ENCODE data around the gene AIFM2.
A peak's percentile ranks its signal among the peaks of the same experiment; 100 is the strongest.
"Not testable (repeated sequence)": the region's sequence is repeated elsewhere in the genome, so short reads cannot be mapped to it uniquely, and the experiment has no call there.

The AIFM2 gene

DNA sequence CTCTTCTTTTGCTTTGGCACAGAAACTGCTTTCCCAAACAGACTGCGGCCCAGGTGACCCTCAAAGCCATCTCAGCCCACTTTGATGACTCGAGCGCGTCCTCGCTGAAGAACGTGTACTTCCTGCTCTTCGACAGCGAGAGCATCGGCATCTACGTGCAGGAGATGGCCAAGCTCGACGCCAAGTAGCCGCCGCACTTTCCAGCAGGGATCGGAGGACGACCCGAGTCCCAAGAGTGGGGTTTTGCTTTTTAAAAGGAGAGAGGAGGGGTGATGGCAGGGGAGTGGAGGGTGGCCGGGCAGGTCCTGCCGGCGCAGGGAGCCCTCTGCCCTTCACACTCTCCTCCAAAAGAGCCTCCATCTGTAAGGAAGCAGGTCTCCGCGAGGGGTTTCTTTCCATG is 21.1 kb downstream of the AIFM2 start:
- TF ChIP-seq, protein P1, sequence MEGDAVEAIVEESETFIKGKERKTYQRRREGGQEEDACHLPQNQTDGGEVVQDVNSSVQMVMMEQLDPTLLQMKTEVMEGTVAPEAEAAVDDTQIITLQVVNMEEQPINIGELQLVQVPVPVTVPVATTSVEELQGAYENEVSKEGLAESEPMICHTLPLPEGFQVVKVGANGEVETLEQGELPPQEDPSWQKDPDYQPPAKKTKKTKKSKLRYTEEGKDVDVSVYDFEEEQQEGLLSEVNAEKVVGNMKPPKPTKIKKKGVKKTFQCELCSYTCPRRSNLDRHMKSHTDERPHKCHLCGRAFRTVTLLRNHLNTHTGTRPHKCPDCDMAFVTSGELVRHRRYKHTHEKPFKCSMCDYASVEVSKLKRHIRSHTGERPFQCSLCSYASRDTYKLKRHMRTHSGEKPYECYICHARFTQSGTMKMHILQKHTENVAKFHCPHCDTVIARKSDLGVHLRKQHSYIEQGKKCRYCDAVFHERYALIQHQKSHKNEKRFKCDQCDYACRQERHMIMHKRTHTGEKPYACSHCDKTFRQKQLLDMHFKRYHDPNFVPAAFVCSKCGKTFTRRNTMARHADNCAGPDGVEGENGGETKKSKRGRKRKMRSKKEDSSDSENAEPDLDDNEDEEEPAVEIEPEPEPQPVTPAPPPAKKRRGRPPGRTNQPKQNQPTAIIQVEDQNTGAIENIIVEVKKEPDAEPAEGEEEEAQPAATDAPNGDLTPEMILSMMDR (IDR thresholded peaks at IDR 0.05; ENCODE audit: extremely low read depth, insufficient read depth, missing control alignments), result no peak
- in situ Hi-C loops (cut with MboI; ENCODE audit: low pct_unique_long_range_greater_than_20kb, low sequenced_read_pairs, unreplicated experiment), result no loop called here
- no peak for DNase-seq (ENCODE audit: low spot score)

DNA sequence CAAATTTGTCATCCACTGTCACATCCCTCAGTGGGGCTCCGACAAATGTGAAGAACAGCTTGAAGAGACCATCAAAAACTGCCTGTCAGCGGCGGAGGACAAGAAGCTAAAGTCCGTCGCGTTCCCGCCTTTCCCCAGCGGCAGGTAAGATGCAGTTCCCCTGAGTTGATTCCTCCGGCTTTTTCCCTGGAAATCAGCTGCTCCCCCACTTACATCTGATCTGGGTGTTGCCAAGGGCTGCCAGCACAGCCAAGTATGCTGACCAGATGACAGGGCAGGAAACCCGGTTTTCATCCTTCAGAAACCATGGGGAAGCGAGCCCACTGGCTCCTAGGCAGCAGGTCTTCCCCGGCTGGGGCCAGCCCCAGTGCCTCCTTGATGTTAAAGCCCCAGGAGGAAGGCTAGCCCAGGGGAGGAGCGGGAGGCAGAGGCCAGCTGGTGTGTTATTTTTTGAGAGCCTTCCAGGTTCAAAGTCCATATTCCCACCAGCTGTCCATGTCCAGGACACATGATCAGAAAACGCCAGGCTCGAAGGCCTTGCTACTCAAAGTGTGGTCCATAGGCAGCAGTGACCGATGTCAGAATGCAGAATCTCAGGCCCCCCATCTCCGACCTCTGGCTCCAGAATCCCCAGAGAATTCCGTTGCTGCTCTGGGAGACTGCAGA is 23.4 kb downstream of the AIFM2 start:
- TF ChIP-seq, protein P1 (IDR thresholded peaks at IDR 0.05; ENCODE audit: extremely low read depth, insufficient read depth, missing control alignments), result no peak
- DNase-seq (ENCODE audit: low spot score), result no peak
- in situ Hi-C loops (cut with MboI; ENCODE audit: low pct_unique_long_range_greater_than_20kb, low sequenced_read_pairs, unreplicated experiment), result no loop called here

DNA sequence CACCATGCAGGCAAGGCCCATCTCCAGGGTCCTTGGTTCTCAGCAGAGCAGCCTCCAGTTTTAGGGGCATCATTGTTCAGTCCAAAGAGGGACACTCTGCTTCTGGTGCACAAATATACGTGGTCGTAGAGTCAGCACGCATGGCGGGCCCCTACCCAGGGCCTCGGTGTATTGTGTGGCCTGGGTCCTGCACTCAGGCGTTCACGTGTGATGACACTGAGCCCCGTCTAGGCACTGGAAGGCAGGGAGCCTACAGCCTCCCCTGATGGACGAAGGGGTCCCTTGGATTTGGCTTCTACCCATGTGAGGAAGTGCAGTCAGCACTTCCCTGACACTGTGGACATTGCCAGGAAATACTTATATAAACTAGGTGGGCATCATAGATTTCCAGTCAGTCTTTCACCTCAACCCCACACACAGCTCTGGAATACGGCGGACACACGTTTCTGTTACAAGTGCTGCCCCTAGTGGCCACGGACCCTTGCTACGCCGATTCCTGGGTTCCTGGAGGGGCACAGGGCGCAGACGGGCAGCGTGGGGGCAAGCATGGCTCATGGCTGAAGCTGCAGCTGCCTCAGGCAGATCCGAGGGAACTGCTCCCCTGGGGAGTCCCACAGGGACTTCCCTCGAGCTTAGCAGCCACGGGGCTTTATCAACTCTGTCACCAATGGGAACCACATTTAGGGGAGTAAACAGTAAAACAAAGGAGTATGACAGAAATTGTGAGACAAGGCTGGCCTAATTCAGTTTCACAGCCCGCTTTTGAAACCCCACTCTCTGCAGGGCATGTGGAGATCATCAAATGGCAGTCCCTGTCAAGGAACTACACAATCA is 25.4 kb downstream of the AIFM2 start:
- TF ChIP-seq, protein P1 (IDR thresholded peaks at IDR 0.05; ENCODE audit: extremely low read depth, insufficient read depth, missing control alignments), result peak; percentile 72
- peak; percentile 72 for DNase-seq (ENCODE audit: low spot score)
- in situ Hi-C loops (cut with MboI; ENCODE audit: low pct_unique_long_range_greater_than_20kb, low sequenced_read_pairs, unreplicated experiment), result no loop called here

DNA sequence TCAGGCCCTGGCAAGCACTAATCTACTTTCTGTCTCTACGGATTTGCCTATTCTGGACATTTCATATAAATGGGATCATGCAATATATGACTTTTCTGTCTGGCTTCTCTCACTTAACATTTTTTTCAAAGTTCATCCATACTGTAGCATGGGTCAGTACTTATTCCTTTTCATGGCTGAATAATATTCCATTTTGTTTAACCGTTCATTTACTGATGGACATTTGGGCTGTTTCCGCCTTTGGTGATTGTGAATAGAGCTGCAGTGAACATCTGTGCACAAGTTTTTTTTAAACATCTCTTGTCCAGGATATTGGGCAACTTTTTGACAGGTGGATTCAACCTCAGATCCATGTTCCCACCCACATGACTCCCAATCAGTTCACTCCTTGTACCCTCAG is 31.0 kb downstream of the AIFM2 start:
- TF ChIP-seq, protein P1 (IDR thresholded peaks at IDR 0.05; ENCODE audit: extremely low read depth, insufficient read depth, missing control alignments), result no peak
- in situ Hi-C loops (cut with MboI; ENCODE audit: low pct_unique_long_range_greater_than_20kb, low sequenced_read_pairs, unreplicated experiment), result no loop called here
- DNase-seq (ENCODE audit: low spot score), result no peak

DNA sequence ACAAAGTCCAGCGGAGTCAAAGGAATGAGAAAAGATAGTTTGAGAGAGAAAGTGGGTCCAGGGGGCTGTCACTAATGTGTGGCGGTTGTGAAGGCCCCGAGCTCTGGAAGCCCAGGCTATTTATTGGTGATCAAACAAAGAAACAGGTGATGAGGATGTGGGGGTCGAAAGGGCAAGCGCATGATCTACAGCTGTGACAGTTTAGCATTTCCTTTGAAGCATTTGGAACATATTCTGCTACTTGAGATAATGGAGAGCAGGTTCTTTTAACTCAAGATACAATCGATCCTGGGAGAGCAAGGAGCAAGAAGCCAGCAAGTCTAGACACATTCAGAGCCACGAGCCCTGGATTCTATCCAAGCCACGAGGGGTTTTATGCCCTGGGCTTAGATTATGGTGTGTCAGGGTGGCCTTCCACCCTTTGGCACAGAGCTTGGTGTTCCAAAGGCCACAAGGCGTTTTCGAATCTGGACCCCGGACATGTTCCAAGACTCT is 31.5 kb downstream of the AIFM2 start:
- in situ Hi-C loops (cut with MboI; ENCODE audit: low pct_unique_long_range_greater_than_20kb, low sequenced_read_pairs, unreplicated experiment); DNase-seq (ENCODE audit: low spot score): not testable (repeated sequence)

DNA sequence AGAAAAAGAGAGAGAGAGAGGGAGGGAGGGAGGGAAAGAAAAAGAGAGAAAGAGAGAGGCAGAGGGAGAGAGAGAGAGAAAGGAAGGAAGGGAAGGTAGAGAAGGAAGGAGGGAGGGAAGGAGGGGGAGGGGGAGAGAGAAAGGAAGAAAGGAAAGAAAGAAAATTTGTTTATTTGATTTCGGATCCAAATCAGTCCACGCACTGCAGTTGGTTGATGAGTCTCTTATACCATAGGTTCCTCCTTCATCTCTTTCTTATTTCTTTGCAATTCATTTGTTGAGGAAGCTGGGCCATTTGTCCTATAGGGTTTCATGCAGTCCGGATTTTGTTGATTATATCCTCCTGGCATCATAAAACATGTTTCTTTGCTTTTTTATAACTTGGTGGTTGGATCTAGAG is 34.4 kb downstream of the AIFM2 start:
- TF ChIP-seq, protein P1 (IDR thresholded peaks at IDR 0.05; ENCODE audit: extremely low read depth, insufficient read depth, missing control alignments), result no peak
- in situ Hi-C loops (cut with MboI; ENCODE audit: low pct_unique_long_range_greater_than_20kb, low sequenced_read_pairs, unreplicated experiment), result no loop called here
- DNase-seq (ENCODE audit: low spot score), result no peak

DNA sequence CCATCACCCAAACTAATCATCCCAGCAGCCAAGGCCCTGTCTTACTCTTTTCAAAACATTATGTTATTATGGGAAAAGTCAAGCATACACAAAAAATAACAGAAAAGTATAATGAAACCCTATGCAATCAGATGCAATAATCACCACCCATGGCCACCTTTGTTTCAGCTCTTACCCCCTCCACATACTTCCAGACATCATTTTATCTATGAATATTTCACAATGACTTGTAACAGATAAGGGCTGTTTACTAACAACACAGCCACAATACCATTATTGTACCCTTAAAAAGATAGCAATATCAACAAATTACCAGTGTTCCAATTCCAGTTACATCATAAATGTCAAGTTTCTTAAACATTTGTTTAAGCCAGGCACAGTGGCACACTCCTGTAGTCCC is 35.2 kb downstream of the AIFM2 start:
- in situ Hi-C loops (cut with MboI; ENCODE audit: low pct_unique_long_range_greater_than_20kb, low sequenced_read_pairs, unreplicated experiment), result no loop called here
- TF ChIP-seq, protein P1 (IDR thresholded peaks at IDR 0.05; ENCODE audit: extremely low read depth, insufficient read depth, missing control alignments), result no peak
- no peak for DNase-seq (ENCODE audit: low spot score)

Data from GM13977 (cell line).